Measurements from ENCODE around the gene HOGA1.

The HOGA1 gene

GRCh38 chr10:97563337-97563736, 20.9 kb upstream of the HOGA1 start:
- TF ChIP-seq EZH2phosphoT487 (IDR thresholded peaks at IDR 0.05; ENCODE audit: low read depth): no peak
- Histone ChIP-seq H3K27me3 (ENCODE audit: low read depth, low read length) (no peaks in the 10 kb centered on the region), H3K79me2 (ENCODE audit: low read length) (no peaks in the 10 kb centered on the region), H4K20me1 (ENCODE audit: insufficient read depth, low read length) (no peaks in the 10 kb centered on the region), H3K4me3 (ENCODE audit: low read length) (no peak overlapping the region), H3K9me3 (ENCODE audit: insufficient read depth, low read length) (no peaks in the 10 kb centered on the region), H3K36me3 (replicated peaks; ENCODE audit: low read depth, low read length) (no peaks in the 10 kb centered on the region), H3K9ac (ENCODE audit: low read length) (no peak overlapping the region), H3K4me2 (ENCODE audit: low read length) (no peak overlapping the region), H3K27ac (ENCODE audit: low read length) (no peak overlapping the region), H3K4me1 (ENCODE audit: low read length) (no peaks in the 10 kb centered on the region), H2AFZ (ENCODE audit: low read depth, low read length) (no peak overlapping the region)

GRCh38 chr10:97564776-97565175, 19.4 kb upstream of the HOGA1 start:
- Histone ChIP-seq H3K4me1 (ENCODE audit: low read length) (no peaks in the 10 kb centered on the region), H3K9ac (ENCODE audit: low read length) (no peak overlapping the region), H3K27me3 (ENCODE audit: low read depth, low read length) (no peaks in the 10 kb centered on the region), H2AFZ (ENCODE audit: low read depth, low read length) (no peak overlapping the region), H3K79me2 (ENCODE audit: low read length) (no peaks in the 10 kb centered on the region), H4K20me1 (ENCODE audit: insufficient read depth, low read length) (no peaks in the 10 kb centered on the region), H3K4me2 (ENCODE audit: low read length) (no peak overlapping the region), H3K9me3 (ENCODE audit: insufficient read depth, low read length) (no peaks in the 10 kb centered on the region), H3K4me3 (ENCODE audit: low read length) (no peak overlapping the region), H3K27ac (ENCODE audit: low read length) (no peak overlapping the region), H3K36me3 (replicated peaks; ENCODE audit: low read depth, low read length) (no peaks in the 10 kb centered on the region)
- no peak for TF ChIP-seq EZH2phosphoT487 (IDR thresholded peaks at IDR 0.05; ENCODE audit: low read depth)
- no peak for TF ChIP-seq CTCF (IDR thresholded peaks at IDR 0.05; ENCODE audit: low read depth, low read length)

GRCh38 chr10:97566336-97566996, 17.7 kb upstream of the HOGA1 start:
- no peak overlapping the region for H2AFZ ChIP-seq (ENCODE audit: low read depth, low read length)
- no peaks in the 10 kb centered on the region for H3K36me3 ChIP-seq (replicated peaks; ENCODE audit: low read depth, low read length)
- H3K9ac ChIP-seq (ENCODE audit: low read length): no peak overlapping the region
- H3K9me3 ChIP-seq (ENCODE audit: insufficient read depth, low read length): no peaks in the 10 kb centered on the region
- H3K27ac ChIP-seq (ENCODE audit: low read length): no peak overlapping the region
- H3K4me2 ChIP-seq (ENCODE audit: low read length): no peak overlapping the region
- no peaks in the 10 kb centered on the region for H3K79me2 ChIP-seq (ENCODE audit: low read length)
- H3K4me1 ChIP-seq (ENCODE audit: low read length): no peaks in the 10 kb centered on the region
- H3K27me3 ChIP-seq (ENCODE audit: low read depth, low read length): no peaks in the 10 kb centered on the region
- no peak overlapping the region for H3K4me3 ChIP-seq (ENCODE audit: low read length)
- H4K20me1 ChIP-seq (ENCODE audit: insufficient read depth, low read length): no peaks in the 10 kb centered on the region
- TF ChIP-seq EZH2phosphoT487 (IDR thresholded peaks at IDR 0.05; ENCODE audit: low read depth) (no peak), CTCF (IDR thresholded peaks at IDR 0.05; ENCODE audit: low read depth, low read length) (no peak)

- Histone ChIP-seq H4K20me1 (ENCODE audit: insufficient read depth, low read length) (no peaks in the 10 kb centered on the region), H3K9me3 (ENCODE audit: insufficient read depth, low read length) (no peaks in the 10 kb centered on the region), H3K4me3 (ENCODE audit: low read length) (no peak overlapping the region), H3K27ac (ENCODE audit: low read length) (no peak overlapping the region), H2AFZ (ENCODE audit: low read depth, low read length) (no peak overlapping the region), H3K4me1 (ENCODE audit: low read length) (no peaks in the 10 kb centered on the region), H3K27me3 (ENCODE audit: low read depth, low read length) (no peaks in the 10 kb centered on the region), H3K9ac (ENCODE audit: low read length) (no peak overlapping the region), H3K4me2 (ENCODE audit: low read length) (no peak overlapping the region), H3K36me3 (replicated peaks; ENCODE audit: low read depth, low read length) (no peaks in the 10 kb centered on the region), H3K79me2 (ENCODE audit: low read length) (no peaks in the 10 kb centered on the region)
- TF ChIP-seq CTCF (IDR thresholded peaks at IDR 0.05; ENCODE audit: low read depth, low read length) (no peak), EZH2phosphoT487 (IDR thresholded peaks at IDR 0.05; ENCODE audit: low read depth) (no peak)
Measured at GRCh38 chr10:97567891-97568290, 16.3 kb upstream of the HOGA1 start.
